Measurements from ENCODE around the gene FASTK.

FASTK gene

GRCh38 chr7:151065516-151065915, 15.1 kb downstream of the FASTK start:
- TF ChIP-seq CTCF (IDR thresholded peaks at IDR 0.05; ENCODE audit: insufficient read depth, missing control alignments): no peak
- FAIRE-seq: no peak

DNA sequence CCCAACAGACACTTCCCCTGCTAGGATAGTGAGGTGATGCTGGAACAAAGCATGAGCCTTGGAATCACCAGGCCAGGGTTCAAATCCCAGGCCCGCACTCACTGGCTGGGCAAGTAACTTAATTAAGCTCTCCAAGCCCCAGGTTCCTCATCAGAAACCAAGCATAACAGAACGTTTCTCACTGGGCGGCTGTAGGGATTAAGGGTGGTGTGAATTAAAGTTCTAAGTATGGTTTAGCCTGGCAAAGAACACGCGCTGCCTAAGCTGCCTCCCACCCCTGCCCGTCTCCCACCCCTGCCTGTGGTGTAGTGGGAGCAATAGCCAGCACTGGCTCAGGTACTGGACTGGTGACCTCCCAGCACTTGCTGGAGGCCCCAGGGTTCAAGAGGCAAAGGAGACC, 15.6 kb downstream of the FASTK start:
- FAIRE-seq (no peak), DNase-seq (ENCODE audit: insufficient read length, low spot score) (no peak)
- TF ChIP-seq CTCF (IDR thresholded peaks at IDR 0.05; ENCODE audit: insufficient read depth, missing control alignments): no peak

More at GRCh38 chr7:151065516-151065915, 15.1 kb downstream of the FASTK start:
- DNase-seq (ENCODE audit: insufficient read length, low spot score): no peak

DNA sequence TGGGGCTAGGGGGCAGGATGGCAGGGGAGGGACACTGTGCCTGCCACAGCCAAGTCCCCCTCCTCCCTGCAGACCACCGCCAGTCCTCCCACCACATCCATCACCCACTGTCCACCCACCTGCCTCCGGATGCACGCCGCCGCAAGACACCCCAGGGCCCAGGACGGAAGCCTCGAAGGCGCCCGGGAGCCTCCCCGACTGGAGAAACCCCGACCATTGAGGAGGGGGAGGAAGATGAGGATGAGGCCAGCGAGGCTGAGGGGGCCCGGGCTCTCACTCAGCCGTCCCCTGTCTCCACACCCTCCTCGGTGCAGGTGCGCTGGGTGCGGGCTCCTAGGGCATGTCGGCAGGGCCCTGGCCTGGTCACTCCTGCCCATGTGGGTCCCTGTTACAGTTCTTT, 16.2 kb downstream of the FASTK start:
- FAIRE-seq (no peak), DNase-seq (ENCODE audit: insufficient read length, low spot score) (no peak)
- TF ChIP-seq CTCF (IDR thresholded peaks at IDR 0.05; ENCODE audit: insufficient read depth, missing control alignments): no peak

- FAIRE-seq: no peak
- DNase-seq (ENCODE audit: insufficient read length, low spot score): no peak
- no peak for TF ChIP-seq CTCF (IDR thresholded peaks at IDR 0.05; ENCODE audit: insufficient read depth, missing control alignments)
Observed at GRCh38 chr7:151063212-151063561, 17.4 kb downstream of the FASTK start.

DNA sequence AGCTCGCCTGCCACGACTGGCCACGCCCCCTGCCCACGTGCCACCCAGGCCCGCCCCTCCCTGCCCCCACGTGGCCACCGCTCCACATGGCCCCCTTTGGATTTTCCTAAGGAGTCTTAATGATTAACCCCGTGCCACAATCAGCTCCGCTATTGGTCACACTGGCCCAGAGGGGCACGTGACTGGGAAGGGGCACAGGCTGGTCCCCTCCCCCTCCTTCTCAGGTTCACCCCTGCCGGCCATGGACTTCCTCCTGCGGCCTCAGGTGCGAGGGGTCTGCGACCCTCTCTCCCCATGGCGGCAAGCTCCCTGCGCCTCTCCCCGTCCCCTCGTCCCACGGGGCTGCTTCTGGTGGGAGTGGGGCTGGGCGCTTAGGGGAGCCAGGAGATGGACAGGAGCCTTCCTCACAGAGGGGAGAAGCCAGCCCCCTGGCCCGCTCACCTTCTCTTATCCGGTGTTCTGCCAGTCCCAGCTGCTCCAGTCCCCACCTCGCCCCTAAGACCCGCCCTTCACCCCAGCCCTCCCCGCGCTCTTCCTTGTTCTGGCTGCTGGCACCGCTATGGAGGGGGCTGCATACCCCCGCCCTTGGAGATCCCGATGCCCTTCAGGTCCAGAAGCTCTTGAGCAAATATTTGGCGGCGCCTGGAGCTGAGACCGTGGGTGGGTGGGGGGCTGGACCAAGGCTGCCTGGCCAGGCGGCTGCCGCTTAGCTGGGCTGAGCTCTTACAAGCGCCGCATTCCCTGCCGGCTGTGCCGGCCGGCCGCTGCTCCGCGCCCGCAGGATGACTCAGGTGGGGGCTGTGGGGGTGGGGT, 18.0 kb downstream of the FASTK start:
- no peak for FAIRE-seq
- peak; percentile 99 for DNase-seq (ENCODE audit: insufficient read length, low spot score)
- TF ChIP-seq CTCF (IDR thresholded peaks at IDR 0.05; ENCODE audit: insufficient read depth, missing control alignments): no peak

DNA sequence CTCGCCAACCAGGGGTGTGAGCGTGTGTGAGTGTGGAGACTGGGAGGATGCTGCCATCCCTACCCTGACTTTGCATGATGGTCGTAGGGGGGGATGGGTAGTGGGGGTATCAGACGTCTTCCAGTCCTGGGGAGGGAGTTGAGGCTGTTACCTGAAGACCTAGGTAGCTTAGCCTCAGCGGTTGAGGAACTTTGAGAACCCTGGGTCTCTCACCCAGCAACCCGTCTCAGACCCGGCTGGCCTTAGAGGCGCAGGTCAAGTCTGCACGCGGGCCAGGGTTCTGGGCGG, 18.6 kb downstream of the FASTK start:
- DNase-seq (ENCODE audit: insufficient read length, low spot score) (no peak), FAIRE-seq (no peak)
- no peak for TF ChIP-seq CTCF (IDR thresholded peaks at IDR 0.05; ENCODE audit: insufficient read depth, missing control alignments)

DNA sequence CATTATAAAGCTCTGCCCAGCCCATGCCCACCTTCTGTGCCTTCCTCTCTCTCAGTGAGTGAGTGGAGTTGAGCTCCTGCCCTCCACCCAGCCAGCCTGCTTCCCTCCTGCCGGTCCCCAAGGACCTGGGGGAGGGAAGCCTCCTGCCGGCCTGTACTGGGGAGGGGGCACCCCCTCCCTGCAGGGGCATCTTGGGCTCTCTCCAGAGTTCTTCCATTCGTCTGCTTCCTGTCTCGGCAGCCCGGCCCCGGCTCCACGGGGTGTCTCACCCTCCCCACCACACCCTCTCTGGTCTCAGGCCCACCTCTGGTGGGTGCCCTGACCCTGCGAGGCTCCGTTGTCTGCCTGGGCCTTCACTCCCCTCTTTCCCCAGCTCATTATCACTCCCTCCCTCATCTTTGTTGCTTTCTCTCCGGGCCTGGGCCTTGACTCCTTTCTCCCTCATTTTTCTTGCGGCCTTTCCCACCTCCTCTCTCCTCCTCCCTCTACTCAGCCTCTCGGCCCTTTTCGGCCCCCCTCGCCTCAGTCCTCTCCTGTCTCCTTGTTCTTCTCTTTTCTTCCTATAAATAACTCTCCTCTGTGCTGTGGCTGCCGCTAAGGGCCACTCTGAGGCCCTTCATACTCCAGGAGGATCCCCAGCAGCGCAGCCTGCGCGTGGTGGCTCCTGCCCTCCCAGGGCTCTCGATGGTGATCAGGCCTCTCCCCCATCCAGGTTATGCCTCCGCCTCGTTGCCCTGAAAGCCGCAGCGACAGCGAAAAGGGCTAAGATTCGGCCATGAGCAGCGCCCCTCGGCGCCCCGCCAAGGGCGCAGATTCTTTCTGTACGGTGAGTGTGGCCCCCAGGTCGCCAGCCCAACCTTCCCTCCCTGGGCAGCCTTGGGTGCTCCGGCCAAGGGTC, 19.1 kb downstream of the FASTK start:
- FAIRE-seq (no peak), DNase-seq (ENCODE audit: insufficient read length, low spot score) (no peak)
- no peak for TF ChIP-seq CTCF (IDR thresholded peaks at IDR 0.05; ENCODE audit: insufficient read depth, missing control alignments)

Measured in D721Med (cell line).